ENCODE data around the gene TDRD12.
"Not testable (repeated sequence)": the region's sequence is repeated elsewhere in the genome, so short reads cannot be mapped to it uniquely, and the experiment has no call there.

The TDRD12 gene

GRCh38 chr19:32711747-32712146 lies 7.8 kb upstream of the TDRD12 start:
- Histone ChIP-seq H3K4me1 (ENCODE audit: control insufficient read depth, insufficient read depth, low read length) (no peaks in the 10 kb centered on the region), H3K36me3 (ENCODE audit: control insufficient read depth, insufficient read depth, low read length) (no peaks in the 10 kb centered on the region), H3K27ac (ENCODE audit: insufficient read depth, low read depth, low read length, poor library complexity, severe bottlenecking) (no peak overlapping the region), H3K4me3 (ENCODE audit: insufficient read depth, low read depth, low read length) (no peak overlapping the region), H3K9me3 (ENCODE audit: control insufficient read depth, low read length) (no peaks in the 10 kb centered on the region), H3K27me3 (ENCODE audit: control insufficient read depth, insufficient read depth, low read length, poor library complexity, severe bottlenecking) (no peaks in the 10 kb centered on the region)
- WGBS, 2 experiments: 96 to 98% methylated on average over 6 of the region's 6 CpGs

GRCh38 chr19:32716203-32716602 lies 3.4 kb upstream of the TDRD12 start:
- H3K4me1 ChIP-seq (ENCODE audit: control insufficient read depth, insufficient read depth, low read length); H3K27me3 ChIP-seq (ENCODE audit: control insufficient read depth, insufficient read depth, low read length, poor library complexity, severe bottlenecking); H3K9me3 ChIP-seq (ENCODE audit: control insufficient read depth, low read length); H3K4me3 ChIP-seq (ENCODE audit: insufficient read depth, low read depth, low read length); H3K27ac ChIP-seq (ENCODE audit: insufficient read depth, low read depth, low read length, poor library complexity, severe bottlenecking); H3K36me3 ChIP-seq (ENCODE audit: control insufficient read depth, insufficient read depth, low read length): not testable (repeated sequence)
- WGBS, 2 experiments: 94% methylated on average over 7 of the region's 7 CpGs

- Histone ChIP-seq H3K9me3 (ENCODE audit: control insufficient read depth, low read length) (no peaks in the 10 kb centered on the region), H3K4me3 (ENCODE audit: insufficient read depth, low read depth, low read length) (no peak overlapping the region), H3K36me3 (ENCODE audit: control insufficient read depth, insufficient read depth, low read length) (no peaks in the 10 kb centered on the region), H3K27me3 (ENCODE audit: control insufficient read depth, insufficient read depth, low read length, poor library complexity, severe bottlenecking) (no peaks in the 10 kb centered on the region), H3K4me1 (ENCODE audit: control insufficient read depth, insufficient read depth, low read length) (no peaks in the 10 kb centered on the region), H3K27ac (ENCODE audit: insufficient read depth, low read depth, low read length, poor library complexity, severe bottlenecking) (no peak overlapping the region)
- 93 to 97% methylated on average over 5 of the region's 5 CpGs for WGBS, 2 experiments
Measured at GRCh38 chr19:32717496-32717895, 2.1 kb upstream of the TDRD12 start.

GRCh38 chr19:32718286-32718685 lies 1.3 kb upstream of the TDRD12 start:
- H3K4me3 ChIP-seq (ENCODE audit: insufficient read depth, low read depth, low read length): no peak overlapping the region
- H3K27ac ChIP-seq (ENCODE audit: insufficient read depth, low read depth, low read length, poor library complexity, severe bottlenecking): no peak overlapping the region
- WGBS, 2 experiments: 86 to 87% methylated on average over 7 of the region's 7 CpGs
- no peaks in the 10 kb centered on the region for H3K36me3 ChIP-seq (ENCODE audit: control insufficient read depth, insufficient read depth, low read length)
- no peaks in the 10 kb centered on the region for H3K27me3 ChIP-seq (ENCODE audit: control insufficient read depth, insufficient read depth, low read length, poor library complexity, severe bottlenecking)
- H3K9me3 ChIP-seq (ENCODE audit: control insufficient read depth, low read length): no peaks in the 10 kb centered on the region
- H3K4me1 ChIP-seq (ENCODE audit: control insufficient read depth, insufficient read depth, low read length): no peaks in the 10 kb centered on the region

- H3K27me3 ChIP-seq (ENCODE audit: control insufficient read depth, insufficient read depth, low read length, poor library complexity, severe bottlenecking): no peaks in the 10 kb centered on the region
- 93 to 95% methylated on average over 16 to 19 of the region's 22 CpGs for WGBS, 2 experiments
Measured at GRCh38 chr19:32720216-32720935, 809 bp downstream of the TDRD12 start.

GRCh38 chr19:32720936-32721250 lies 1.3 kb downstream of the TDRD12 start:
- no peak overlapping the region for H3K4me3 ChIP-seq (ENCODE audit: insufficient read depth, low read depth, low read length)
- H3K36me3 ChIP-seq (ENCODE audit: control insufficient read depth, insufficient read depth, low read length): no peaks in the 10 kb centered on the region
- no peaks in the 10 kb centered on the region for H3K9me3 ChIP-seq (ENCODE audit: control insufficient read depth, low read length)
- 96 to 97% methylated on average over 22 of the region's 22 CpGs for WGBS, 2 experiments
- no peak overlapping the region for H3K27ac ChIP-seq (ENCODE audit: insufficient read depth, low read depth, low read length, poor library complexity, severe bottlenecking)
- no peaks in the 10 kb centered on the region for H3K27me3 ChIP-seq (ENCODE audit: control insufficient read depth, insufficient read depth, low read length, poor library complexity, severe bottlenecking)
- H3K4me1 ChIP-seq (ENCODE audit: control insufficient read depth, insufficient read depth, low read length): no peaks in the 10 kb centered on the region

More at GRCh38 chr19:32720216-32720935, 809 bp downstream of the TDRD12 start:
- Histone ChIP-seq H3K27ac (ENCODE audit: insufficient read depth, low read depth, low read length, poor library complexity, severe bottlenecking) (no peak overlapping the region), H3K4me3 (ENCODE audit: insufficient read depth, low read depth, low read length) (no peak overlapping the region), H3K4me1 (ENCODE audit: control insufficient read depth, insufficient read depth, low read length) (no peaks in the 10 kb centered on the region), H3K9me3 (ENCODE audit: control insufficient read depth, low read length) (no peaks in the 10 kb centered on the region), H3K36me3 (ENCODE audit: control insufficient read depth, insufficient read depth, low read length) (no peaks in the 10 kb centered on the region)

- no peak overlapping the region for H3K4me3 ChIP-seq (ENCODE audit: insufficient read depth, low read depth, low read length)
- H3K36me3 ChIP-seq (ENCODE audit: control insufficient read depth, insufficient read depth, low read length): no peaks in the 10 kb centered on the region
- H3K27ac ChIP-seq (ENCODE audit: insufficient read depth, low read depth, low read length, poor library complexity, severe bottlenecking): no peak overlapping the region
- 87 to 95% methylated on average over 4 of the region's 4 CpGs for WGBS, 2 experiments
- H3K4me1 ChIP-seq (ENCODE audit: control insufficient read depth, insufficient read depth, low read length): no peaks in the 10 kb centered on the region
- H3K27me3 ChIP-seq (ENCODE audit: control insufficient read depth, insufficient read depth, low read length, poor library complexity, severe bottlenecking): no peaks in the 10 kb centered on the region
- H3K9me3 ChIP-seq (ENCODE audit: control insufficient read depth, low read length): no peaks in the 10 kb centered on the region
Measured at GRCh38 chr19:32735936-32736335, 16.4 kb downstream of the TDRD12 start.

- 94 to 96% methylated on average over 9 of the region's 9 CpGs for WGBS, 2 experiments
- Histone ChIP-seq H3K4me1 (ENCODE audit: control insufficient read depth, insufficient read depth, low read length) (peaks cover 8% of the 10 kb centered on the region), H3K27me3 (ENCODE audit: control insufficient read depth, insufficient read depth, low read length, poor library complexity, severe bottlenecking) (no peaks in the 10 kb centered on the region), H3K9me3 (ENCODE audit: control insufficient read depth, low read length) (no peaks in the 10 kb centered on the region), H3K4me3 (ENCODE audit: insufficient read depth, low read depth, low read length) (no peak overlapping the region), H3K27ac (ENCODE audit: insufficient read depth, low read depth, low read length, poor library complexity, severe bottlenecking) (no peak overlapping the region), H3K36me3 (ENCODE audit: control insufficient read depth, insufficient read depth, low read length) (no peaks in the 10 kb centered on the region)
Measured at GRCh38 chr19:32743021-32743420, 23.5 kb downstream of the TDRD12 start.

- Histone ChIP-seq H3K36me3 (ENCODE audit: control insufficient read depth, insufficient read depth, low read length) (no peaks in the 10 kb centered on the region), H3K4me1 (ENCODE audit: control insufficient read depth, insufficient read depth, low read length) (peaks cover 8% of the 10 kb centered on the region), H3K4me3 (ENCODE audit: insufficient read depth, low read depth, low read length) (no peak overlapping the region), H3K27me3 (ENCODE audit: control insufficient read depth, insufficient read depth, low read length, poor library complexity, severe bottlenecking) (no peaks in the 10 kb centered on the region), H3K9me3 (ENCODE audit: control insufficient read depth, low read length) (no peaks in the 10 kb centered on the region), H3K27ac (ENCODE audit: insufficient read depth, low read depth, low read length, poor library complexity, severe bottlenecking) (no peak overlapping the region)
- WGBS, 2 experiments: 89 to 91% methylated on average over 4 of the region's 4 CpGs
Measured at GRCh38 chr19:32743447-32743846, 23.9 kb downstream of the TDRD12 start.

GRCh38 chr19:32744555-32745325 lies 25.2 kb downstream of the TDRD12 start:
- Histone ChIP-seq H3K4me1 (ENCODE audit: control insufficient read depth, insufficient read depth, low read length) (peaks cover 8% of the 10 kb centered on the region), H3K27me3 (ENCODE audit: control insufficient read depth, insufficient read depth, low read length, poor library complexity, severe bottlenecking) (no peaks in the 10 kb centered on the region), H3K27ac (ENCODE audit: insufficient read depth, low read depth, low read length, poor library complexity, severe bottlenecking) (no peak overlapping the region), H3K9me3 (ENCODE audit: control insufficient read depth, low read length) (no peaks in the 10 kb centered on the region), H3K36me3 (ENCODE audit: control insufficient read depth, insufficient read depth, low read length) (no peaks in the 10 kb centered on the region), H3K4me3 (ENCODE audit: insufficient read depth, low read depth, low read length) (no peak overlapping the region)
- WGBS, 2 experiments: 93 to 94% methylated on average over 18 of the region's 18 CpGs

Data from ectodermal cell (in vitro differentiated cells).